RWPE1 (cell line): ENCODE data around the gene FKBP2.

Experiments used
- CTCF ChIA-PET: fragments of 350-600 bp; sonication (Branson Sonifier 250); formaldehyde crosslinking; extraction: SDS; loops from one replicate; lab custom pipeline; 2021; lab: Yijun Ruan, JAX
- POLR2A ChIA-PET: fragments of 400-600 bp; formaldehyde crosslinking; extraction: SDS; loops from one replicate; lab custom pipeline; 2020; ENCODE audit warnings: antibody characterized with exemption; ENCODE audit not compliant: low non-redundant PET; lab: Yijun Ruan, JAX
- DNase-seq: peaks from one replicate; pipeline ENCODE4 v3.0.0; 2012; ENCODE audit warnings: low spot score
- H3K27ac ChIP-seq: fragments of 450-650 bp; 2 replicates; pipeline ENCODE4 v1.5.1; 2017
- TF ChIP-seq, protein P1 (sequence below): fragments of 450-650 bp; conservative IDR thresholded peaks from 2 replicates; pipeline ENCODE4 v1.5.1; 2017; ENCODE audit warnings: low read depth, mild to moderate bottlenecking

The FKBP2 gene

GRCh38 chr11:64263021-64263946 is 22.4 kb downstream of the FKBP2 start:
- ChIA-PET POLR2A (no interaction called here), CTCF (interaction anchor here (0.6 to 1.8 kb wide), 4 partner anchors 11 to 33 kb away, joined by 4 to 6 read pairs (median 5); partner anchors contain the start of gene PLCB3)
- DNase-seq: no peak
- peak overlapping the region; percentile 99 for H3K27ac ChIP-seq
- TF ChIP-seq, protein P1, sequence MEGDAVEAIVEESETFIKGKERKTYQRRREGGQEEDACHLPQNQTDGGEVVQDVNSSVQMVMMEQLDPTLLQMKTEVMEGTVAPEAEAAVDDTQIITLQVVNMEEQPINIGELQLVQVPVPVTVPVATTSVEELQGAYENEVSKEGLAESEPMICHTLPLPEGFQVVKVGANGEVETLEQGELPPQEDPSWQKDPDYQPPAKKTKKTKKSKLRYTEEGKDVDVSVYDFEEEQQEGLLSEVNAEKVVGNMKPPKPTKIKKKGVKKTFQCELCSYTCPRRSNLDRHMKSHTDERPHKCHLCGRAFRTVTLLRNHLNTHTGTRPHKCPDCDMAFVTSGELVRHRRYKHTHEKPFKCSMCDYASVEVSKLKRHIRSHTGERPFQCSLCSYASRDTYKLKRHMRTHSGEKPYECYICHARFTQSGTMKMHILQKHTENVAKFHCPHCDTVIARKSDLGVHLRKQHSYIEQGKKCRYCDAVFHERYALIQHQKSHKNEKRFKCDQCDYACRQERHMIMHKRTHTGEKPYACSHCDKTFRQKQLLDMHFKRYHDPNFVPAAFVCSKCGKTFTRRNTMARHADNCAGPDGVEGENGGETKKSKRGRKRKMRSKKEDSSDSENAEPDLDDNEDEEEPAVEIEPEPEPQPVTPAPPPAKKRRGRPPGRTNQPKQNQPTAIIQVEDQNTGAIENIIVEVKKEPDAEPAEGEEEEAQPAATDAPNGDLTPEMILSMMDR: no peak

- POLR2A ChIA-PET: interaction anchor here (1.0 kb wide), 1 partner anchor 17 kb away, joined by 3 read pairs; the partner anchor contains the start of gene PPP1R14B
- TF ChIP-seq, protein P1: no peak
Measured at GRCh38 chr11:64263947-64264317, 23.0 kb downstream of the FKBP2 start.

GRCh38 chr11:64264371-64264852 is 23.5 kb downstream of the FKBP2 start:
- peak overlapping the region; percentile 99 for H3K27ac ChIP-seq
- ChIA-PET CTCF (interaction anchor here (0.6 to 1.8 kb wide), 6 partner anchors 13 to 1715 kb away, joined by 3 to 6 read pairs (median 4); partner anchors contain the start of gene PLCB3), POLR2A (interaction anchor here (1.0 kb wide), 1 partner anchor 18 kb away, joined by 3 read pairs; the partner anchor contains the start of gene PPP1R14B)
- DNase-seq: no peak
- TF ChIP-seq, protein P1: no peak

More at GRCh38 chr11:64263947-64264317, 23.0 kb downstream of the FKBP2 start:
- H3K27ac ChIP-seq: peak overlapping the region; percentile 99
- CTCF ChIA-PET: interaction anchor here (0.6 to 1.8 kb wide), 5 partner anchors 12 to 1714 kb away, joined by 3 to 6 read pairs (median 4); partner anchors contain the start of gene PLCB3
- DNase-seq: no peak

GRCh38 chr11:64265176-64266160 is 24.6 kb downstream of the FKBP2 start:
- ChIA-PET POLR2A (interaction anchor here (0.9 to 1.0 kb wide), 2 partner anchors 12 to 19 kb away, joined by 3 to 6 read pairs; partner anchors contain the start of gene PPP1R14B), CTCF (interaction anchor here (0.6 to 1.0 kb wide), 6 partner anchors 14 to 84 kb away, joined by 3 to 5 read pairs (median 4); no protein-coding TSS in a partner anchor)
- no peak for DNase-seq
- TF ChIP-seq, protein P1: no peak
- H3K27ac ChIP-seq: peak overlapping the region; percentile 99

DNA sequence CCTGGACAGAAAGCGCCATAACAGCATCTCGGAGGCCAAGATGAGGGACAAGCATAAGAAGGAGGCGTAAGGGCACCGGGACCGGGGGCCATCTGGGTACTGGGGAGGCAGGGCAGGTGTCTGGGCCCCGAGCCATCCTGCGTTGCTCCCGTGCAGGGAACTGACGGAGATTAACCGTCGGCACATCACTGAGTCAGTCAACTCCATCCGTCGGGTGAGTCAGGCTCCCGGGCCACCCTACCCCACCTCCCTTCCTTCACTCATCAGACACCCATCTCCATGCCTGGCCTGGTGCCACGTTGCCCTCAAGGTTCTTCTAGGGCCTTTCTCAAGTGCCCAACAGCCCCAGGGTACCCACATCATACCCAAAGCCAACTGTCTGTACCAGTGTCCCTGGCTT is 25.4 kb downstream of the FKBP2 start:
- peak; percentile 45 for DNase-seq
- TF ChIP-seq, protein P1: no peak
- CTCF ChIA-PET: interaction anchor here (0.9 to 1.0 kb wide), 2 partner anchors 16 to 62 kb away, joined by 3 to 5 read pairs; no protein-coding TSS in a partner anchor
- peak overlapping the region; percentile 99 for H3K27ac ChIP-seq
- POLR2A ChIA-PET: no interaction called here
